Measurements from ENCODE around the gene WDR87. TPM values are rescaled to one million over a fixed set of nuclear protein-coding genes. Genes with fewer than 3 reads are reported as not detected.
"Not testable (repeated sequence)": the region's sequence is repeated elsewhere in the genome, so short reads cannot be mapped to it uniquely, and the experiment has no call there.

Gene WDR87
- total RNA-seq, 1 donor from 2014 or later, result not detected

DNA sequence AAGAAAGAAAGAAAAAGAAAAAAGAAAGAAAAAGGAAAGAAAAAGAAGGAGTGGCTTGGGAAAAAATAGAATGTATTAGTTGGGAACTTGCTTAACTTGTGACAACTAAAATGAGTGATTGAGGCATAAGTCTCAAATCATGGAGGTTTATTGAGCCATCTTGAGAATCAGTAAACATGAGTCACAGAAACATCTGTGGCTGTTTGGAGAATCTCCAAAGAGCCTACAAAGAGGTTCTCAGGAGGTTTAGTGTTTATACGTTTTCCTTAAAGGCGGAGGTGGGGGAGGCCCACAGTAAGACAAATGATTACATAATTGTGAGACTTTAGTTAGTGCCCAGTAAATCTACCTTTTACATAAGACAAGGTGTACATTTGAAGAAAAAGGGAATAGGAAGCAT, 38.6 kb downstream of the WDR87 start:
- Histone ChIP-seq H3K36me3 (no peaks in the 10 kb centered on the region), H3K4me3 (no peak overlapping the region), H3K27ac (replicated peaks) (no peak overlapping the region), H3K4me1 (no peaks in the 10 kb centered on the region), H3K9me3 (replicated peaks) (no peaks in the 10 kb centered on the region), H3K27me3 (ENCODE audit: low read depth) (peaks cover 18% of the 10 kb centered on the region)
- no peak for DNase-seq
- intact Hi-C loops (cut with micrococcal nuclease), result no loop called here
- TF ChIP-seq, protein P1, sequence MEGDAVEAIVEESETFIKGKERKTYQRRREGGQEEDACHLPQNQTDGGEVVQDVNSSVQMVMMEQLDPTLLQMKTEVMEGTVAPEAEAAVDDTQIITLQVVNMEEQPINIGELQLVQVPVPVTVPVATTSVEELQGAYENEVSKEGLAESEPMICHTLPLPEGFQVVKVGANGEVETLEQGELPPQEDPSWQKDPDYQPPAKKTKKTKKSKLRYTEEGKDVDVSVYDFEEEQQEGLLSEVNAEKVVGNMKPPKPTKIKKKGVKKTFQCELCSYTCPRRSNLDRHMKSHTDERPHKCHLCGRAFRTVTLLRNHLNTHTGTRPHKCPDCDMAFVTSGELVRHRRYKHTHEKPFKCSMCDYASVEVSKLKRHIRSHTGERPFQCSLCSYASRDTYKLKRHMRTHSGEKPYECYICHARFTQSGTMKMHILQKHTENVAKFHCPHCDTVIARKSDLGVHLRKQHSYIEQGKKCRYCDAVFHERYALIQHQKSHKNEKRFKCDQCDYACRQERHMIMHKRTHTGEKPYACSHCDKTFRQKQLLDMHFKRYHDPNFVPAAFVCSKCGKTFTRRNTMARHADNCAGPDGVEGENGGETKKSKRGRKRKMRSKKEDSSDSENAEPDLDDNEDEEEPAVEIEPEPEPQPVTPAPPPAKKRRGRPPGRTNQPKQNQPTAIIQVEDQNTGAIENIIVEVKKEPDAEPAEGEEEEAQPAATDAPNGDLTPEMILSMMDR (IDR thresholded peaks at IDR 0.05; ENCODE audit: borderline replicate concordance), result no peak

DNA sequence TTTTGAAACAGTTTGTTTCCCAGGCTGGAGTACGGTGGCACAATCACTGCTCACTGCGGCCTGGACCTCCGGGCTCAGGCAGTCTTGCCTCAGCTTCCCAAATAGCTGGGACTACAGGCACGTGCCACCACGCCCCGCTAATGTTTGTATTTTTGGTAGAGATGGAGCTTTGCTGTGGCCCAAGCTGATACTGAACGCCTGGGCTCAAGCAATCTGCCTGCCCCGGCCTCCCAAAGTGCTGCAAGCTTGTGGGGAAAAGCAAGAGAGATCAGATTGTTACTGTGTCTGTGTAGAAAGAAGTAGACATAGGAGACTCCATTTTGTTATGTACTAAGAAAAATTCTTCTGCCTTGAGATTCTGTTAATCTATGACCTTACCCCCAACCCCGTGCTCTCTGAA, 40.5 kb downstream of the WDR87 start:
- peaks cover 18% of the 10 kb centered on the region for H3K27me3 ChIP-seq (ENCODE audit: low read depth)
- H3K9me3 ChIP-seq (replicated peaks); H3K36me3 ChIP-seq; H3K4me3 ChIP-seq; DNase-seq; H3K27ac ChIP-seq (replicated peaks); H3K4me1 ChIP-seq; intact Hi-C loops (cut with micrococcal nuclease): not testable (repeated sequence)

DNA sequence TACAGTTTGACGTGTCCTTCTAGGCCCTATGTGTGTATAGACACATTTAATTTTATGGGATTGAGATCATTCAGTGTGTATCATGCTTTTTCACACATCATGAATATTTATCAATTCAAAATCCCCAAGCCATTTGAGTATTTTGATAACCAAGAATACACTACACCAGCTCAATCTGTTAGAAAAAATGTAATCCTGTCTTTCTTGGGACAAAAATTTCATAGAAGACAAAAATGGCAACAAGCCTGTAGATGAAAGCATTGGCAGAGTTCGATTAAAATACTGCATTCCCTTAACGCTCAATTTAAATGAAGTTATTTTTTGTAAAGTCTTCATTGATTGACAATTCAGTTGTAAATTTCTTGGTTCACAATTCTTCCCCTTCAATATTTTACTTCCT, 41.9 kb downstream of the WDR87 start:
- H3K36me3 ChIP-seq, result no peaks in the 10 kb centered on the region
- H3K9me3 ChIP-seq (replicated peaks), result no peaks in the 10 kb centered on the region
- DNase-seq, result no peak
- no peaks in the 10 kb centered on the region for H3K4me1 ChIP-seq
- TF ChIP-seq, protein P1 (IDR thresholded peaks at IDR 0.05; ENCODE audit: borderline replicate concordance), result no peak
- intact Hi-C loops (cut with micrococcal nuclease), result no loop called here
- no peak overlapping the region for H3K27ac ChIP-seq (replicated peaks)
- no peak overlapping the region for H3K4me3 ChIP-seq
- peaks cover 7% of the 10 kb centered on the region for H3K27me3 ChIP-seq (ENCODE audit: low read depth)

DNA sequence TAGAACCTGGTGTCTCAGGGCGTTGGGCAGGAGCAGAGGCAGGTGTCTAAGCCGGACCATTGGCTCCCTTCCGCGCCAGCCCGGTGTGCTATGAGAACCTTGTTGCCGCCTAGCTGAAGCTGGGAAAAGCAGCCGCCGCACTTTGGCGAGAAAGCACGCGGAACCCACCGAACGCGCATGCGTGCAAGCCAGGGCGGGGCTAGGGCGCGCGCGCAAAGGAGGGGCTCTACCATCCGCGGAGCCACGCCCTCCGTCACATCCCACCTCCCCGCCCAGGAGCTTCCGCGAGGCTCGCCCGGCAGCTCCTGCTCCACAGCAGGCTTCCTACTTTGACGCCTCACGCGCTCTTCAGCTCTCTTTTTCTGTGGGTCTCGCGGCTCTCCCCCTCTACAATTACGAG, 51.3 kb downstream of the WDR87 start:
- peak; percentile 32 for DNase-seq
- Histone ChIP-seq H3K4me3 (peak overlapping the region; percentile 44), H3K27me3 (ENCODE audit: low read depth) (peaks cover 41% of the 10 kb centered on the region), H3K27ac (replicated peaks) (no peak overlapping the region), H3K9me3 (replicated peaks) (peaks cover 15% of the 10 kb centered on the region), H3K4me1 (no peaks in the 10 kb centered on the region), H3K36me3 (no peaks in the 10 kb centered on the region)
- intact Hi-C loops (cut with micrococcal nuclease), result no loop called here
- TF ChIP-seq, protein P1 (IDR thresholded peaks at IDR 0.05; ENCODE audit: borderline replicate concordance), result no peak

DNA sequence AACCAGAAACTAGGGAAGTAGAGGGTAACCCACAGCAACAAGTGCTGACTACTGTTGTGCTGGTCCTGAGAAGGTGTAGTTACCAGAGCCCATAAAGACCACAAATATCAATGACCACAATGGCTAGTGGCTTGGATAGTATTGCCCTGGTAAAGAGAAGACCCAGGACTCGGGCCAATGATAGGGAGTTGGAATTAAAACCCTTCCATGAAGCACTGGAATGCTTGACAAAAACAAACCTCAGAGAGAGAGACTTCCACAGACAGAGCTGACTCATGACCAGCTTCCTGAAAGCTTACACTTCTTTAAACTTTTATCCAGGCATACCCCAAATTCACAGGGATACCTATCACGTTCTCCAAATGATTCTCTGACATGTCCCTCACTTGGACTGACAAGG, 60.5 kb downstream of the WDR87 start:
- H3K27me3 ChIP-seq (ENCODE audit: low read depth), result no peaks in the 10 kb centered on the region
- no peaks in the 10 kb centered on the region for H3K36me3 ChIP-seq
- peaks cover 9% of the 10 kb centered on the region for H3K9me3 ChIP-seq (replicated peaks)
- H3K4me1 ChIP-seq, result no peaks in the 10 kb centered on the region
- no peak overlapping the region for H3K4me3 ChIP-seq
- TF ChIP-seq, protein P1 (IDR thresholded peaks at IDR 0.05; ENCODE audit: borderline replicate concordance), result no peak
- no peak for DNase-seq
- no peak overlapping the region for H3K27ac ChIP-seq (replicated peaks)
- intact Hi-C loops (cut with micrococcal nuclease), result no loop called here

Other genes with a start within 250 kb of the WDR87 start
- 6.6 TPM for gene ZNF607, start 186.8 kb downstream of the WDR87 start, total RNA-seq
- 9.8 TPM for gene ZNF573, start 127.0 kb downstream of the WDR87 start, total RNA-seq
- gene SIPA1L3, start 614 bp upstream of the WDR87 start, total RNA-seq, result 8.8 TPM